Vagina (tissue), 2 donors: ENCODE results near the gene OR6B3. TPM values are rescaled to one million over a fixed set of nuclear protein-coding genes. Genes with fewer than 3 reads are reported as not detected.
"Not testable (repeated sequence)": the region's sequence is repeated elsewhere in the genome, so short reads cannot be mapped to it uniquely, and the experiment has no call there.

Experiments
- DNase-seq, 2 donors: peaks; one replicate each; pipeline ENCODE4 v3.0.0-alpha.2; 2017; ENCODE audit errors: extremely low spot score in 2 of 2
- H3K27ac ChIP-seq: fragments of 200-600 bp; sonication (generic); one replicate; pipeline ENCODE4 v1.5.1; 2019
- H3K27me3 ChIP-seq: fragments of 200-600 bp; sonication (generic); one replicate; pipeline ENCODE4 v1.5.1; 2019
- H3K36me3 ChIP-seq, 2 donors: fragments of 200-600 bp; sonication (generic); one replicate each; pipeline ENCODE4 v1.5.1; 2017 to 2019
- H3K4me1 ChIP-seq: fragments of 200-600 bp; sonication (generic); one replicate; pipeline ENCODE4 v1.5.1; 2019
- H3K4me3 ChIP-seq, 2 donors: fragments of 200-600 bp; sonication (generic); 1 replicate in 1 of 2; 2 replicates in 1 of 2; pipeline ENCODE4 v1.5.1; 2016 to 2019
- H3K9me3 ChIP-seq: fragments of 200-600 bp; sonication (generic); one replicate; pipeline ENCODE4 v1.5.1; 2019
- CTCF ChIP-seq, 3 experiments: fragments of 450-650 bp in 2 of 3; fragments of 200-600 bp in 1 of 3; sonication (generic) in 1 of 3; IDR thresholded peaks; one replicate each; pipeline ENCODE4 v1.5.1; 2017 to 2019; ENCODE audit warnings: antibody characterized with exemption in 3 of 3, mild to moderate bottlenecking in 2 of 3, moderate library complexity in 2 of 3
- POLR2A ChIP-seq, 2 donors: fragments of 450-650 bp; IDR thresholded peaks; one replicate each; pipeline ENCODE4 v1.6.1; 2017; ENCODE audit warnings: antibody characterized with exemption in 2 of 2, mild to moderate bottlenecking in 2 of 2, moderate library complexity in 2 of 2
- POLR2AphosphoS5 ChIP-seq, 2 donors: sonication (generic); formaldehyde crosslinking; IDR thresholded peaks; one replicate each; pipeline ENCODE4 v1.9.0; 2017; ENCODE audit warnings: antibody characterized with exemption in 2 of 2, mild to moderate bottlenecking in 2 of 2, low read depth in 1 of 2; ENCODE audit not compliant: insufficient read depth in 1 of 2
- intact Hi-C: fragments of 100-400 bp; cut with DNase I; formaldehyde crosslinking; loops from one replicate; pipeline ENCODE4 v1.15.1; 2023
- total RNA-seq: library from RNA; depleted of rRNA; stranded (reverse); fragments of >200 nt; gene quantifications from one replicate; pipeline ENCODE4 v1.2.3, GENCODE V29; 2016

The OR6B3 gene
- total RNA-seq, 1 donor from 2014 or later = not detected

GRCh38 chr2:240048237-240048636, 5.1 kb downstream of the OR6B3 start:
- no peaks in the 10 kb centered on the region for H3K36me3 ChIP-seq
- H3K9me3 ChIP-seq = no peaks in the 10 kb centered on the region
- no peak overlapping the region for H3K27ac ChIP-seq
- no peaks in the 10 kb centered on the region for H3K27me3 ChIP-seq
- H3K4me1 ChIP-seq = no peaks in the 10 kb centered on the region
- TF ChIP-seq POLR2AphosphoS5 (IDR thresholded peaks at IDR 0.05; ENCODE audit: insufficient read depth in 1 of 2, low read depth in 1 of 2) = no peak
- no peak for TF ChIP-seq CTCF (IDR thresholded peaks at IDR 0.05)
- TF ChIP-seq POLR2A (IDR thresholded peaks at IDR 0.05) = no peak
- DNase-seq = no peak
- intact Hi-C loops = no loop called here
- H3K4me3 ChIP-seq = no peak overlapping the region

DNA sequence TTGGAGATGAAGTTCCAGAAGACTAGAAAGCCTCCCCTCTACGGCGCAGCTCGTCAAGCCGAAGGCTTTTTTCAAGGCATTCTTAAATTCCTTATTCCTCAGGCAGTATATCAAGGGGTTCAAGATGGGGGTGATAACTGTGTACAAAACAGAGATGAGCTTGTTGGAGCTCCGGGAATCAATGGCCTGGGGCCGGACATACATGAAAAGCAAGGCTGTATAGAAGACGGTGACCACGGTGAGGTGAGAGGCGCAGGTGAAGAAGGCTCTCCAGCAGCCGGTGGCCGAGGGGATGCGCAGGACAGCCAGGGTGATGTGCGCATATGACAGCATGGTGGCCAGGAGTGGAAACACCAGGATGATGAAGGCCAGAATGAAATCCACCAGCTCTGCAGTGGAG, 8.2 kb downstream of the OR6B3 start:
- Histone ChIP-seq H3K36me3 (no peaks in the 10 kb centered on the region), H3K9me3 (no peaks in the 10 kb centered on the region), H3K27me3 (no peaks in the 10 kb centered on the region), H3K4me1 (no peaks in the 10 kb centered on the region), H3K4me3 (no peak overlapping the region), H3K27ac (no peak overlapping the region)
- peak in 1 of 2 donors; percentile 27 for DNase-seq
- intact Hi-C loops = no loop called here
- TF ChIP-seq POLR2AphosphoS5 (IDR thresholded peaks at IDR 0.05; ENCODE audit: insufficient read depth in 1 of 2, low read depth in 1 of 2) (no peak), CTCF (IDR thresholded peaks at IDR 0.05) (no peak), POLR2A (IDR thresholded peaks at IDR 0.05) (no peak)

DNA sequence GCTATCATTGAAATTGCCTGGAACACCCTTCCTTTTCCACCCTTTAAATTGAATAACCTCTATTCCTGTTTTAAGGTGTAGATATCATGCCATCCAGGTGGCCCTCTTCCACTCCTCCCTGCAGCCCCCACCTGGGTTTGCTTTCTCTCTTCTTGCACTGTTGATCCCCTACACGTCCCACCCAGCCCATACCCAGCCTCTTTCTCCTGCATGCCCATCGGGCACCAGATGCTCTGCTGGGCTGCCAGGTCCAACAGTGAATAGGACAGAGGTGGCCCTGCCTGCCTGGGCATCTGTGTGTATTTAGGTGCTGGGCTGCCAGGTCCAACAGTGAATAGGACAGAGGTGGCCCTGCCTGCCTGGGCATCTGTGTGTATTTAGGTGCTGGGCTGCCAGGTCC, 9.2 kb downstream of the OR6B3 start:
- H3K4me1 ChIP-seq, H3K4me3 ChIP-seq, DNase-seq, H3K27me3 ChIP-seq, H3K36me3 ChIP-seq, H3K9me3 ChIP-seq, intact Hi-C loops, H3K27ac ChIP-seq: not testable (repeated sequence)

DNA sequence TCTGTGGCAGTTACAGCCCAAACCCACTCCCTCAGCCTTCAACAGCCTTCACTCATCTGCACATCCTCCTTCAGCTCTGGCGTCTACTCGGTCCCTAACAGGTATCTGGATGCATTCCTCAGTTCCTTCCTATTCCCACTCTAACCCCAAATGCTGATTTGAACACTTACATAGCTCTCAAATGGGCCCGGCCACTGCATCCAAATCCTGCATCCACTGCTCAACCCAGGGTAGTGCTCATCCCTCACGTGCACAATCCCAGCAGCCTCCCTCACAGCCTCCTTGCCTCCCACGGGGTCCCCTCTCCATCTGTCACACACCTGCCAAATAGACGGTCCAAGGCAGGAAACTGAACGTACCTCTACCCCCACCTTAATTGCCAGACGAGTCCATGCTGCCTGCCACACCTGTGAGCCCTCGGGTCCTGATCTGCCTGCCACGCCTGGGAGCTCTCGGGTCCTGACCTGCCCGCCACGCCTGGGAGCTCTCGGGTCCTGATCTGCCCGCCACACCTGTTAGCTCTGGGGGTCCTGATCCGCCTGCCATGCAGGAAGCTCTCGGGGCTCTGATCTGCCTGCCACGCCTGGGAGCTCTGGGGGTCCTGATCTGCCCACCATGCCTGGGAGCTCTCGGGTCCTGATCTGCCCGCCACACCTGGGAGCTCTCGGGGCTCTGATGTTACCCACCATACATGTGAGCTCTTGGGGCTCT, 9.9 kb downstream of the OR6B3 start:
- intact Hi-C loops = no loop called here
- TF ChIP-seq POLR2AphosphoS5 (IDR thresholded peaks at IDR 0.05; ENCODE audit: insufficient read depth in 1 of 2, low read depth in 1 of 2) (no peak), CTCF (IDR thresholded peaks at IDR 0.05) (no peak), POLR2A (IDR thresholded peaks at IDR 0.05) (no peak)
- H3K4me3 ChIP-seq = no peak overlapping the region
- no peaks in the 10 kb centered on the region for H3K4me1 ChIP-seq
- no peak overlapping the region for H3K27ac ChIP-seq
- H3K27me3 ChIP-seq = no peaks in the 10 kb centered on the region
- DNase-seq = no peak
- H3K36me3 ChIP-seq = no peaks in the 10 kb centered on the region
- no peaks in the 10 kb centered on the region for H3K9me3 ChIP-seq

- Histone ChIP-seq H3K4me1 (no peaks in the 10 kb centered on the region), H3K9me3 (no peaks in the 10 kb centered on the region), H3K36me3 (no peaks in the 10 kb centered on the region), H3K27ac (no peak overlapping the region), H3K4me3 (no peak overlapping the region), H3K27me3 (no peaks in the 10 kb centered on the region)
- intact Hi-C loops = no loop called here
- TF ChIP-seq POLR2A (IDR thresholded peaks at IDR 0.05) (no peak), CTCF (IDR thresholded peaks at IDR 0.05) (no peak), POLR2AphosphoS5 (IDR thresholded peaks at IDR 0.05; ENCODE audit: insufficient read depth in 1 of 2, low read depth in 1 of 2) (no peak)
- no peak for DNase-seq
Measured at GRCh38 chr2:240042740-240043139, 10.6 kb downstream of the OR6B3 start.
